SJSA1 (cell line): ENCODE data around the gene ABL1. TPM values are rescaled to one million over a fixed set of nuclear protein-coding genes. Genes with fewer than 3 reads are reported as not detected.
"Not testable (repeated sequence)": the region's sequence is repeated elsewhere in the genome, so short reads cannot be mapped to it uniquely, and the experiment has no call there.

Source experiments
- DNase-seq, 2 experiments: peaks; one replicate each; pipeline ENCODE4 v3.0.0-alpha.2; 2015 to 2020; ENCODE audit warnings: low spot score in 2 of 2, low read depth in 1 of 2
- H3K27ac ChIP-seq: fragments of 250-450 bp; sonication (Bioruptor Pico); 2 replicates; pipeline ENCODE4 v1.5.1; 2020; ENCODE audit warnings: mild to moderate bottlenecking, moderate library complexity
- H3K27me3 ChIP-seq: fragments of 250-450 bp; sonication (Bioruptor Pico); replicated peaks from 2 replicates; pipeline ENCODE4 v1.5.1; 2020; ENCODE audit warnings: mild to moderate bottlenecking, moderate library complexity
- H3K36me3 ChIP-seq: fragments of 250-450 bp; sonication (Bioruptor Pico); 2 replicates; pipeline ENCODE4 v1.5.1; 2020; ENCODE audit warnings: mild to moderate bottlenecking
- H3K4me1 ChIP-seq: fragments of 250-450 bp; sonication (Bioruptor Pico); replicated peaks from 2 replicates; pipeline ENCODE4 v1.6.1; 2021; ENCODE audit warnings: mild to moderate bottlenecking
- H3K4me3 ChIP-seq: fragments of 250-450 bp; sonication (Bioruptor Pico); 2 replicates; pipeline ENCODE4 v1.5.1; 2020; ENCODE audit warnings: mild to moderate bottlenecking
- H3K9me3 ChIP-seq: fragments of 250-450 bp; sonication (Bioruptor Pico); replicated peaks from 2 replicates; pipeline ENCODE4 v1.5.1; 2020; ENCODE audit warnings: mild to moderate bottlenecking
- total RNA-seq: library from RNA; depleted of rRNA; stranded (reverse); fragments of >200 nt; shearing (Covaris generic); gene quantifications from 2 replicates; pipeline ENCODE4 v1.2.3, GENCODE V29; 2014

ABL1 gene
- total RNA-seq, 1 experiment from 2014 or later: 24.7 TPM

GRCh38 chr9:130848514-130848913 is 13.5 kb downstream of the ABL1 start:
- H3K9me3 ChIP-seq, H3K36me3 ChIP-seq, H3K27ac ChIP-seq, H3K27me3 ChIP-seq, DNase-seq, H3K4me3 ChIP-seq: not testable (repeated sequence)
- peaks cover 51% of the 10 kb centered on the region for H3K4me1 ChIP-seq

GRCh38 chr9:130849356-130849755 is 14.3 kb downstream of the ABL1 start:
- Histone ChIP-seq H3K4me3 (no peak overlapping the region), H3K27me3 (no peaks in the 10 kb centered on the region), H3K36me3 (peaks cover 6% of the 10 kb centered on the region), H3K4me1 (peaks cover 49% of the 10 kb centered on the region), H3K9me3 (no peaks in the 10 kb centered on the region), H3K27ac (no peak overlapping the region)
- no peak for DNase-seq

- Histone ChIP-seq H3K9me3 (no peaks in the 10 kb centered on the region), H3K4me1 (peaks cover 35% of the 10 kb centered on the region), H3K36me3 (peaks cover 39% of the 10 kb centered on the region), H3K27ac (no peak overlapping the region), H3K27me3 (no peaks in the 10 kb centered on the region), H3K4me3 (no peak overlapping the region)
- DNase-seq: no peak
These were observed 17.7 kb downstream of the ABL1 start for GRCh38 chr9:130852801-130853200.

GRCh38 chr9:130854092-130854491 is 19.0 kb downstream of the ABL1 start:
- Histone ChIP-seq H3K9me3 (no peaks in the 10 kb centered on the region), H3K36me3 (peaks cover 47% of the 10 kb centered on the region)

GRCh38 chr9:130854835-130855234 is 19.8 kb downstream of the ABL1 start:
- Histone ChIP-seq H3K27ac (no peak overlapping the region), H3K36me3 (peaks cover 52% of the 10 kb centered on the region), H3K4me1 (peaks cover 39% of the 10 kb centered on the region)

More at GRCh38 chr9:130854092-130854491, 19.0 kb downstream of the ABL1 start:
- Histone ChIP-seq H3K27me3 (no peaks in the 10 kb centered on the region), H3K27ac (no peak overlapping the region), H3K4me1 (peaks cover 35% of the 10 kb centered on the region), H3K4me3 (no peak overlapping the region)
- no peak for DNase-seq

GRCh38 chr9:130856474-130856873 is 21.4 kb downstream of the ABL1 start:
- no peak overlapping the region for H3K4me3 ChIP-seq
- H3K27ac ChIP-seq: no peak overlapping the region

More at GRCh38 chr9:130854835-130855234, 19.8 kb downstream of the ABL1 start:
- Histone ChIP-seq H3K4me3 (no peak overlapping the region), H3K27me3 (no peaks in the 10 kb centered on the region), H3K9me3 (no peaks in the 10 kb centered on the region)
- no peak for DNase-seq

GRCh38 chr9:130857864-130858738 is 23.0 kb downstream of the ABL1 start:
- Histone ChIP-seq H3K36me3 (peaks cover 69% of the 10 kb centered on the region), H3K4me3 (no peak overlapping the region), H3K4me1 (peaks cover 58% of the 10 kb centered on the region)

More at GRCh38 chr9:130856474-130856873, 21.4 kb downstream of the ABL1 start:
- H3K4me1 ChIP-seq: peaks cover 55% of the 10 kb centered on the region
- H3K36me3 ChIP-seq: peaks cover 59% of the 10 kb centered on the region
- DNase-seq: no peak
- no peaks in the 10 kb centered on the region for H3K9me3 ChIP-seq
- no peaks in the 10 kb centered on the region for H3K27me3 ChIP-seq

GRCh38 chr9:130858739-130859705 is 24.0 kb downstream of the ABL1 start:
- H3K27ac ChIP-seq: peak overlapping the region; percentile 94
- no peaks in the 10 kb centered on the region for H3K27me3 ChIP-seq
- peaks cover 58% of the 10 kb centered on the region for H3K4me1 ChIP-seq
- no peak overlapping the region for H3K4me3 ChIP-seq
- DNase-seq: no peak
- peaks cover 76% of the 10 kb centered on the region for H3K36me3 ChIP-seq
- H3K9me3 ChIP-seq: no peaks in the 10 kb centered on the region

More at GRCh38 chr9:130857864-130858738, 23.0 kb downstream of the ABL1 start:
- Histone ChIP-seq H3K9me3 (no peaks in the 10 kb centered on the region), H3K27ac (peak overlapping the region; percentile 94), H3K27me3 (no peaks in the 10 kb centered on the region)
- peak; percentile 81 to 89 for DNase-seq

- no peaks in the 10 kb centered on the region for H3K27me3 ChIP-seq
- peak overlapping the region; percentile 78 for H3K27ac ChIP-seq
- no peaks in the 10 kb centered on the region for H3K9me3 ChIP-seq
- no peak overlapping the region for H3K4me3 ChIP-seq
- peak; percentile 89 to 96 for DNase-seq
- peaks cover 55% of the 10 kb centered on the region for H3K4me1 ChIP-seq
- H3K36me3 ChIP-seq: peaks cover 71% of the 10 kb centered on the region
These were observed 25.6 kb downstream of the ABL1 start for GRCh38 chr9:130860458-130861316.

- DNase-seq: no peak
- Histone ChIP-seq H3K27me3 (no peaks in the 10 kb centered on the region), H3K4me1 (peaks cover 50% of the 10 kb centered on the region), H3K36me3 (peaks cover 65% of the 10 kb centered on the region), H3K9me3 (no peaks in the 10 kb centered on the region), H3K4me3 (no peak overlapping the region), H3K27ac (peak overlapping the region; percentile 78)
These were observed 26.5 kb downstream of the ABL1 start for GRCh38 chr9:130861372-130862180.

GRCh38 chr9:130862217-130862616 is 27.2 kb downstream of the ABL1 start:
- peaks cover 44% of the 10 kb centered on the region for H3K4me1 ChIP-seq
- H3K27me3 ChIP-seq: no peaks in the 10 kb centered on the region
- peaks cover 65% of the 10 kb centered on the region for H3K36me3 ChIP-seq
- H3K4me3 ChIP-seq: no peak overlapping the region
- no peak for DNase-seq
- H3K9me3 ChIP-seq: no peaks in the 10 kb centered on the region
- H3K27ac ChIP-seq: no peak overlapping the region

- H3K27me3 ChIP-seq: no peaks in the 10 kb centered on the region
- H3K27ac ChIP-seq: no peak overlapping the region
- no peak overlapping the region for H3K4me3 ChIP-seq
- no peak for DNase-seq
- H3K9me3 ChIP-seq: no peaks in the 10 kb centered on the region
- H3K36me3 ChIP-seq: peaks cover 64% of the 10 kb centered on the region
- H3K4me1 ChIP-seq: peaks cover 38% of the 10 kb centered on the region
These were observed 27.7 kb downstream of the ABL1 start for GRCh38 chr9:130862747-130863146.
